ENCODE results near the gene CLECL1.
"Not testable (repeated sequence)": the region's sequence is repeated elsewhere in the genome, so short reads cannot be mapped to it uniquely, and the experiment has no call there.

CLECL1 gene

DNA sequence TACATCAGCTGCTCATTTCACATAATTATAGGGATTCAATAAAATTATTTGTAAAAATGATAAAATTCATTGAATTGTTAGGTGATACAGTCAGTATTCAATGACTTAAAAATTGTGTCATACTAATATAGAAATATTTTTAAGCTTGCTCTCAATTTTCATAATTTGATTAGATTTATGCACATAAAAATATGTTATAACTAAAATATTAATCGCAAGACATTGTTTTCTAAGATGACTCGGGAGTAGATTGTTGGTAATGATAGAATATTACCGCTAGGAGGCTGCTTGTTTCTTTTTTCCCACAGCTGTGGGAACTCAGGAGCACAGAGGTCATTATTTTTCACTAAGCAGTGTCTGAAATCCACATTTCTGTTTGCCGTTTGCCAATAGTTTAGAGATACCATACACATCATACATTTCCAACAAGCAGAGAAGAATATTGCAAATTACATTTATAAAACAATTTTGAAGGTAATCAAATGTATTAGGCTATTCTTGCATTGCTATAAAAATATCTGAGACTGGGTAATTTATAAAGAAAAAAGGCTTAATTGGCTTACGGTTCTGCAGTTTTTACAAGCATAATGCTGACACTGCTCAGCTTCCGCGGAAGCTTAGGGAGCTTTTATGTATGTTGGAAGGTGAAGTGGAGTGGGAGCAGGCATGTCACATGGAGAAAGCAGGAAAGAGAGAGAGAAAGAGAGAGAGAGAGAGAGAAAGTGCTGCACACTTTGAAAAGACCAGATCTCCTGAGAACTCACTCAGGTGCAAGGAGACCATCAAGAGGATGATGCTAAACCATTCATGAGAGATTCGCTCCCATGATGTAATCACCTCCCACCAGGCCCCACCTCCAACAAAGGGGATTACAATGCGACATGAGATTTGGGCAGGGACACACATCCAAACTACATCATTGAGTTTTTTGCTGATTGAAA, 18.6 kb upstream of the CLECL1 start:
- peak; percentile 46 for DNase-seq

DNA sequence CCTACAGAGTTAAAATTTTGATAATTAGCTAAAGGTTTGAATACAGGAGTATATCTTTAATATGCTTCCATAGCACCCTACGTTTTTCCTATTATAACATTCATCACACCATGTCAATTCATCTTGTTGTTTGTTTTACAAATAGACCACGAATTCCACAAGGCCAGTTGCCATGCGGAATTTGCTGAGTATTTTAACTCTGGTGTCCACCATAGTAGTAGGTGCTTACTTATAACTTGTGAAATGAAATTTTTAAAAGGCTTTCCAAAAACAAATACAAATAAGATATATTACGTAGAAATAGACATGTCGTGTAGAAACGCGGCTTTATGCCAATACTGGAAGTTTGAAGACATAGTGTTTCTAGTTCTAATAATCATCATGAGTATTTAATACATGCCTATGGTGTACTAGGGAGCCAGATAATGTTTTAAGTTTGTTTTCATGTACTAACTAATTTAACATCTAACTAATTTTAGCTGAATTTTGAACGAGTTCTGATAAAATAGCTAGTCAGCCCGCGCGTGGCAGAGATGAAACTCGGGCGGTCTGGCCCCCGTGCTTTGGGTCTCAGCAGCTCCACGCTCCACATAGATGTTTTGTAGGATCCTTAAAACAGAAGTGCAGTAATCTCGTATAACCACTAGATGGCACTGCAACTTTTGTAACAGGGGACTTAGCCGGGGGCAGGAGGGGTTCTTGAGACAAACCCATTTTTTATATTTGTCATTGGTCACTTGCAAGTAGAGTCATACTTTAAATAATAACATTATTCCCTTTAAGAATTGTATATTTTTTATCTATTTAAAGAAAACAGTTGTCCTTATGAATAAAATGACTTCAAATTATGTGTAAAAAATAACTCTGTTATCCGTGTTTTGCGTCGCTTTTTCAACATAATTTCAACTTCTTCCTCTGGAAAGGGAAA, 17.6 kb upstream of the CLECL1 start:
- DNase-seq = peak; percentile 85

DNA sequence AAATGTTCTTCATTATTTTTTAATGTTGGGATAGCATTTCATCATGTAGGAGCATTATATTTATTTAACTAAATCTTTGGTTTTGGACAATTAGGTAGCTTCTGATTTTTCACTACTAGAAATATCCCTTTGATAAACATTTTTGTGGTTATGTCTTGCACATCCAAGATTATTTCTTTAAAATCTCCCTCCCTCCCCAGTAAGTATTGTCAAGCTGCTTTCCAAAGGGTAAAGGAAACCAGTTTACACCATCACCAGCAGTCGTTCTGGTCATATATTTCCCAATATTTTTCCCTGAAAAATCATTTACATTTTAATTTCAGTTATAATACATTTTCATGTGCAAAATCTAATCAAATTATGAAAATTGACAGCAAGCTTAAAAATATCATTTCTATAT, 16.7 kb upstream of the CLECL1 start:
- DNase-seq = no peak

DNA sequence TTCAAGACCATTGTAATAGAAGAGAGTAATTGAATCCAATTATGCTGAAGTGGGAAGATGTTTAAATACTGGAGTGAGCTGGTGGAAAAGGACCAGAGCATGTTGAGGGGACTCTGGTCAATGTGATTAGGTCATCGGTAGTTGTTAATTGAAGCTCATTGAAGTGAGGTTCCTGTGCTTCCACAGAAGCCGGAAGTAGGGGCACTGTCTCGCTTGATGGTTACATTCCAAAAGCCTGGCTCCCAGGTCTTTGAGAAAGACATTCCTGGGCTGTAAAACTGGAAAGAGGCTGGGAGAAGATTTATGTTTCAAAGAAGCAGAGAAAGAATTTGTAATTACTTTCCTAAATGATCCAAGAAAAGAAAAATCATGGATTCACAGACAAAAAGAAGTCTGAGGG, 12.3 kb upstream of the CLECL1 start:
- DNase-seq = no peak

DNA sequence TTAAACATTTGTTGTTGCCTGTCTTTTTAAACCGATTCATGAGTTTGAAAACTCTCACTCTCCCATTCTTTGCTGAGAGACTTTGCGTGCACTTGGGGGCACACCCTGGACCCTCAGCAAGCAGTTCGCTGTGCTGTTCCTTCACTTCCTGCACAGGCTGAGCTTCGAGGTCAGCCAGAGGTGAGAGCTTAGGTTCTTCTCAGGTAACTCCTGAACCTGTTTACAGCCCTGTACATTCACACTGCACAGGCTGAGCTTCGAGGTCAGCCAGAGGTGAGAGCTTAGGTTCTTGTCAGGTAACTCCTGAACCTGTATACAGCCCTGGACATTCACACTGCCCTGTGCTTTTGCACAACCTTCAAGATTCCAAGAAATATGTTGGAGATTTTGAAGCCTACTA, 9.8 kb upstream of the CLECL1 start:
- no peak for DNase-seq

DNA sequence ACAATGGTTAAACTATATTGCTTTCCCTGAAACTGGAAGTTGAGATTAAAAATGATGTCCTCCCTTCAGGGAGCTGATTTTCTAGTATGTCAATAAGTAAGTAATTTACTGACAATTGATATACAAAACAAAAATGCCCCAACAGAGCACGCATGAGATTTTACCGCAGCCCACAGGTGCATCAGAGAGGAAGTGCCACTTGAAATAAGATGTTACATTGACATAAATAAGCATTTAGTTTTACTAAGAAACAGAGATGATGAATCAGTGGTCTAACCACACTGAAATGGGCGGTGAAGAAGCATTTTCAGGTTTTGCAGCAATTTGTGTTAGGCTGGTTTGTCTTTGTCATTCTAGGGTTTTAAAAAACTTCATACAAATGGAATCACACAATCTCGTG, 8.8 kb upstream of the CLECL1 start:
- DNase-seq = no peak

DNA sequence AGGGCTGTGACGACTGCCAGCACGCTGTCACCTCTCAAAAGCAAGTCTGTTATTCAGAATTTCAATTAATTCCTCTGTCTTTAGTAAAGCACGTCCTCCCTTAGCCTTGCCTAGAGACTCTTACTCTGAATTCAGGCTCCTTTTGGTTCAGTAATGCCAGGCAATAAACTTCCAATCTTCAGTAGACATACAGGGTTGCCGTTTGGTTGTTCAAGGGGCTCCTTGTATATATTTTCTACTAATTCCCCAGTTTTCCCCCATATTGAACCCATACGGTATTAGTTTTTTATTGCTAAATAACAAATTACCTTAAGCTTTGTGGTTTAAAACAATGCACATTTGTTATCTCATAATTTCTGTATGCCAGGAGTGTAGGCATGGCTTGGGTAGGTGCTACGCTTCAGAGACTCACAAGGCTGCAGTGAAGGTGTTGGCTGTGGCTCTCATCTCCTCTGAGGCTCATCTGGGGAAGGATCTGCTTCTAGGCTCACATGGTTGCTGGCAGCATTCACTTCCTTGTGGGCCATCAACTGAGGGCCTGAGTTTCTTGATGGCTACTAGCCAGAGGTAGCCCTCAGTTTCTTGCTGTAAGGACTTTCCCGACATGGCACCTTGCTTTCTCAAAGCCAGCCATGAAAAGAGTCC, 7.3 kb upstream of the CLECL1 start:
- DNase-seq = no peak

DNA sequence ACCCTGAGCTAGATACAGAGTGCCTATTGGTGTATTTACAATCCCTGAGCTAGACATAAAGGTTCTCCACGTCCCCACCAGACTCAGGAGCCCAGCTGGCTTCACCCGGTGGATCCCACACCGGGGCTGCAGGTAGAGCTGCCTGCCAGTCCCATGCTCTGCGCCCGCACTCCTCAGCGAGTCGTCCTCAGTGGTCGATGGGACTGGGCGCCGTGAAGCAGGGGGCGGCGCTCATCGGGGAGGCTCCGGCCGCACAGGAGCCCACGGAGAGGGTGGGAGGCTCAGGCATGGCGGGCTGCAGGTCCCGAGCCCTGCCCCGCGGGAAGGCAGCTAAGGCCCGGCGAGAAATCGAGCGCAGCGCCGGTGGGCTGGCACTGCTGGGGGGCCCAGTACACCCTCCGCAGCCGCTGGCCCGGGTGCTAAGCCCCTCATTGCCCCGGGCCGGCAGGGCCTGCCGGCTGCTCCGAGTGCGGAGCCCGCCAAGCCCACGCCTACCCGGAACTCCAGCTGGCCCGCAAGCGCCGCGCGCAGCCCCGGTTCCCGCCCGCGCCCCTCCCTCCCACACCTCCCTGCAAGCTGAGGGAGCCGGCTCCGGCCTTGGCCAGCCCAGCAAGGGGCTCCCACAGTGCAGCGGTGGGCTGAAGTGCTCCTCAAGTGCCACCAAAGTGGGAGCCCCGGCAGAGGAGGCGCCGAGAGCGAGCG, 6.7 kb upstream of the CLECL1 start:
- not testable (repeated sequence) for DNase-seq

- not testable (repeated sequence) for DNase-seq
Measured at GRCh38 chr12:9738905-9739304, 6.0 kb upstream of the CLECL1 start.

DNA sequence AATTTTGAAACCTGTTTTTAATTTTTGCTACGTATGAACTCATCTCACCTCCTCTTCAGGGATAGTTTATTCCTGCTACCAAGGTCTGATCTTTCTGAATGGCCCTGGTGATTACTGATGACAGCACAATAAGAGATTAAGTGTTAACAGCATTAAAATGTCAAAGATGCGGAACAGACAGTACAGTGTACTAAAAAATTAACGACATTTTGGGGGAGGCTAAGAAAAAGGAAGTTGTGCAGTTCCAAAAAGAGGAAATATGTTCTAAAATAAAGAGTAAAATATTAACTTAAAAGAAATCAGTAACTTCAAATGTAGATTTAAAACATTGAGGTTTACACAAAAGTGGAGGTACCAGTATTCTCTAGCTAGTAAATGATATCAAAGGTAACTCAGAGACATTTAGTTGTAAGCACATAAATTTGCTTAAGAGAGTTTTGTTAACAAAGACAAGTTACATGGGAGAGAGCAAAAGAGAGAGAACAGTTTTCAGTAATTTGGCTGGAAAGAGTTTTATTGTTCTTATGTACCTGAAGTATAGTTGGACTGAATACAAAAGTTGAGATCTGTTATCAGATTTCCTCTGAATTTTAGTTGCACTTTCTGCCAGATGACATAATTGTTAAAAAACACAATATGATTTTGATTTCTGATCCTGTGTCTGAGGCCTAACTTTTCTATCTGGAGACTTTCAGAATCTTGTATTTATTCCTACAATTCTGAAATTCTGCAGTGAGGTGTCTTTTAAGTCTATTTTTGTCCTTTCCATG, 4.2 kb upstream of the CLECL1 start:
- no peak for DNase-seq

GRCh38 chr12:9735601-9736000, 2.7 kb upstream of the CLECL1 start:
- DNase-seq = no peak

GRCh38 chr12:9731797-9732196, 1.1 kb downstream of the CLECL1 start:
- DNase-seq = no peak

- no peak for DNase-seq
Measured at GRCh38 chr12:9731393-9731792, 1.5 kb downstream of the CLECL1 start.

DNA sequence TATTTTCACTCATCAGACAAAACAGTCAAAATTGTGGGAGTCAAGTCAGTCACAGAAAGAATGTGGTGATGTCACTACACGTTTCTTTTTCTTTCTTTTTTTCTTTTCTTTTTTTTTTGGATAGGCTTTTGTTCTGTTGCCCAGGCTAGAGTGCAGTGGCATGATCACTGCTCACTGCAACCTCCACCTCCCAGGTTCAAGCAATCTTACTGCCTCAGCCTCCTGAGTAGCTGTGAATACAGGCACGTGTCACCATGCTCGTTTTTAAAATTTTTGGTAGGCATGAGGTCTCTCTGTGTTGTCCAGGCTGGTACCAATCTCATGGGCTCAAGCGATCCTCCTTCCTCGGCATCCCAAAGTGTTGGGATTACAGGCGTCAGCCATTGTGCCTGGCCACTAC, 2.3 kb downstream of the CLECL1 start:
- no peak for DNase-seq

DNA sequence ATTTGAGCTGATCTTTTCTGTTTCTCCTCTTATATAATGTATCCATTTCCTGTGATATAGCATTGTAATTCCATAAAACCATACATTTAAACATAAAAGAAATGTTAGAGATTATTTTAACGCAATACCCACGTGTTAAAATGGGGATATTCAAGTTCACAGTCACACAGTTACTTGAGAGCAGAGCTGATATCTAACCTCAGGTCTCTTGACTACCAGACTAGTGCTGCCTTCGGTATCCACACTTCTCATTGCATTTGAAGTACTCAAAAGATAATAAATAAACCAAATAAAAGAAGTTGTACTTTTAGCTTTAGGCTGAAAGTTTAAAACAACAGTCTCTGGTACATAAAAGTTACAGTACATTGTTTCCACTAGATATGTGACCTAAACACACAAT, 2.9 kb downstream of the CLECL1 start:
- DNase-seq = no peak

GRCh38 chr12:9729082-9729481, 3.8 kb downstream of the CLECL1 start:
- DNase-seq = no peak

GRCh38 chr12:9727813-9728212, 5.1 kb downstream of the CLECL1 start:
- DNase-seq = no peak

GRCh38 chr12:9725213-9725870, 7.6 kb downstream of the CLECL1 start:
- no peak for DNase-seq

GRCh38 chr12:9724023-9724422, 8.9 kb downstream of the CLECL1 start:
- DNase-seq = no peak

- DNase-seq = no peak
Measured at GRCh38 chr12:9721394-9722092, 11.4 kb downstream of the CLECL1 start.

DNA sequence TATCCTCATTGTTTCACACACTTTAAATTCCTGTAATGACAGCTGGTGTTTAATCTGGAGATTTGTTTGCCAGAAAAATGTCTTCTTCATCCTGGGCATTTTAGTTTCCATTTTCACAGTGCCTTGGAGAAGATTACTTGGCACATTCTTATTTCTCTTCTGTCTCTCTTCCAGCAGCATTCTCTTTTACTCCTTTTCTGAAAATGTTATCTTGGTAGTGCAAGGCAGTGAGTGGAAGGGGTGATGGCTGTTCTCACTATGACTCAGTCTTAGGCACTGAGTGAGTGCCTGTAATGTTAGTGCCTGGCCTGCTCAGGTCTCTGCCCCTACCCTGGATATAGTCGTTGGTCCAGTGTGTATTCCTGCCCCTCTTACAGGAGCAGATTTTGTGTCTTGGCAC, 13.1 kb downstream of the CLECL1 start:
- no peak for DNase-seq

All from eye (tissue), 1 donor.